Measurements from ENCODE around the gene ROR2. TPM values are rescaled to one million over a fixed set of nuclear protein-coding genes. Genes with fewer than 3 reads are reported as not detected.
A peak's percentile ranks its signal among the peaks of the same experiment; 100 is the strongest.

Gene ROR2
- total and polyA plus RNA-seq, 10 donors = 0.65 to 15.6 (median 6.0) TPM

GRCh38 chr9:91949392-91949945 is 559 bp downstream of the ROR2 start:
- H3K27me3 ChIP-seq (replicated peaks in 1 of 7) = peaks cover 5 to 100% (median 52%) of the 10 kb centered on the region in 7 donors
- no peak for DNase-seq
- H3K4me1 ChIP-seq = peaks cover 7 to 31% (median 25%) of the 10 kb centered on the region in 6 donors
- peak overlapping the region; percentile 27 to 67 (median 38) for H3K4me3 ChIP-seq
- WGBS, 5 donors = 2 to 6% (median 3%) methylated on average over 26 to 61 of the region's 61 CpGs
- intact Hi-C loops (cut with DNase I; ENCODE audit: low total_unique reads) = no loop called here
- peak overlapping the region; percentile 27 to 76 (median 62) for H3K27ac ChIP-seq
- no peaks in the 10 kb centered on the region for H3K36me3 ChIP-seq
- peaks cover 0 to 7% (median 0%) of the 10 kb centered on the region in 8 donors for H3K9me3 ChIP-seq
- TF ChIP-seq CTCF (IDR thresholded peaks at IDR 0.05 in 8 of 11, conservative IDR thresholded peaks at IDR 0.05 in 3 of 11) = no peak
- no peak for TF ChIP-seq POLR2A (IDR thresholded peaks at IDR 0.05)
- no peak for TF ChIP-seq POLR2AphosphoS5 (IDR thresholded peaks at IDR 0.05)

GRCh38 chr9:91948597-91949391 is 1.2 kb downstream of the ROR2 start:
- DNase-seq = no peak
- peaks cover 0 to 7% (median 0%) of the 10 kb centered on the region in 8 donors for H3K9me3 ChIP-seq
- H3K36me3 ChIP-seq = no peaks in the 10 kb centered on the region
- peaks cover 7 to 31% (median 25%) of the 10 kb centered on the region in 6 donors for H3K4me1 ChIP-seq
- 2 to 30% (median 7%) methylated on average over 2 to 66 of the region's 66 CpGs for WGBS, 5 donors
- TF ChIP-seq CTCF (IDR thresholded peaks at IDR 0.05 in 8 of 11, conservative IDR thresholded peaks at IDR 0.05 in 3 of 11) = peak in 1 of 11 experiments; percentile 19
- peak in 2 of 3 donors; percentile 29 to 37 for TF ChIP-seq POLR2AphosphoS5 (IDR thresholded peaks at IDR 0.05)
- no peak for TF ChIP-seq POLR2A (IDR thresholded peaks at IDR 0.05)
- H3K27me3 ChIP-seq (replicated peaks in 1 of 7) = peaks cover 3 to 98% (median 52%) of the 10 kb centered on the region in 7 donors
- H3K4me3 ChIP-seq = peak overlapping the region; percentile 27 to 67 (median 38)
- intact Hi-C loops (cut with DNase I; ENCODE audit: low total_unique reads) = no loop called here
- H3K27ac ChIP-seq = peak overlapping the region; percentile 27 to 76 (median 62)

GRCh38 chr9:91948101-91948596 is 1.9 kb downstream of the ROR2 start:
- Histone ChIP-seq H3K4me1 (peaks cover 7 to 31% (median 25%) of the 10 kb centered on the region in 6 donors), H3K36me3 (no peaks in the 10 kb centered on the region), H3K9me3 (peaks cover 0 to 7% (median 0%) of the 10 kb centered on the region in 8 donors), H3K27me3 (replicated peaks in 1 of 7) (peaks cover 3 to 92% (median 52%) of the 10 kb centered on the region in 7 donors), H3K27ac (peak overlapping the region in 7 of 8 donors; percentile 48 to 76 (median 63)), H3K4me3 (peak overlapping the region in 7 of 8 donors; percentile 29 to 67 (median 39))
- 53 to 76% (median 56%) methylated on average over 12 of the region's 12 CpGs for WGBS, 5 donors
- intact Hi-C loops (cut with DNase I; ENCODE audit: low total_unique reads) = no loop called here
- no peak for TF ChIP-seq POLR2AphosphoS5 (IDR thresholded peaks at IDR 0.05)
- no peak for TF ChIP-seq POLR2A (IDR thresholded peaks at IDR 0.05)
- TF ChIP-seq CTCF (IDR thresholded peaks at IDR 0.05 in 8 of 11, conservative IDR thresholded peaks at IDR 0.05 in 3 of 11) = no peak
- no peak for DNase-seq
